ENCODE results near the gene BTN3A1.

The BTN3A1 gene

DNA sequence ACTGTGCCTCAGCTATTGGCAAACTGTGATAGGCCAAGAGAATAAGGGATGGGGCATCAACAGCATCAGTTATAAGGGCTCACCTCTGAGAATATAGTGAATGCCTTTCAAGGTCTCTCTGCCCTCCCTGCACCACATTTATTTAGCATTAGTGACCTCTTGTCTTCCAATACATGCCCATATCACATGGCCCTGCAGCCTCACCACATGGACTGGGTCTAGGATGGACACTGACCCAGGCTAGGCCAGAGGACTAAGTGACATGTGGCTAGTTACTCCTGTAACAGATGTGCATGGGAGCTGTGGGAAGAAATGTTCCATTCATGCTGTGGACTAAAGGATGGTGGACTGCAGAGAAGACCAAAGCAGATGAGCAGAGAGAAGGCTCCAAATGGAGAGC is 22.3 kb upstream of the BTN3A1 start:
- DNase-seq = no peak

GRCh38 chr6:26380256-26380655 is 21.8 kb upstream of the BTN3A1 start:
- DNase-seq = no peak

DNA sequence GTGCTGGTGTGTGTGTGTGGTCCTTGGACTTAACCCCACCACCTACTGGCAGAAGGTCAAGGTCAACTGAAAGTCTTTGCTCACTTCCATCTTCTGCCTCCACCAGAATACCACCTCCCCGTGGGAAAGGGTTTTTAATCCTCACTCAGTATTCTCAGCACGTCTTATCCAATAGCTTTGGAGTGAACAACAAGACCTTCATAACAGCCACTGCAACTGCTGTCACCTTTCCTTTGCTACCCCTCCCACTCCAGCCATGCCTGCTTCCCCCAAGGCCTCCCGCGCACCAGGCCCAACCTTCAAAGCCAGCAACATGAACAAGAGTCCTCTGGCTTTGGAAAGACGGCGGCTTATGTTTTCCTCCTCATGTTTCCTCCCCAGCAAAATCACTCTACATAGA is 20.0 kb upstream of the BTN3A1 start:
- no peak for DNase-seq

DNA sequence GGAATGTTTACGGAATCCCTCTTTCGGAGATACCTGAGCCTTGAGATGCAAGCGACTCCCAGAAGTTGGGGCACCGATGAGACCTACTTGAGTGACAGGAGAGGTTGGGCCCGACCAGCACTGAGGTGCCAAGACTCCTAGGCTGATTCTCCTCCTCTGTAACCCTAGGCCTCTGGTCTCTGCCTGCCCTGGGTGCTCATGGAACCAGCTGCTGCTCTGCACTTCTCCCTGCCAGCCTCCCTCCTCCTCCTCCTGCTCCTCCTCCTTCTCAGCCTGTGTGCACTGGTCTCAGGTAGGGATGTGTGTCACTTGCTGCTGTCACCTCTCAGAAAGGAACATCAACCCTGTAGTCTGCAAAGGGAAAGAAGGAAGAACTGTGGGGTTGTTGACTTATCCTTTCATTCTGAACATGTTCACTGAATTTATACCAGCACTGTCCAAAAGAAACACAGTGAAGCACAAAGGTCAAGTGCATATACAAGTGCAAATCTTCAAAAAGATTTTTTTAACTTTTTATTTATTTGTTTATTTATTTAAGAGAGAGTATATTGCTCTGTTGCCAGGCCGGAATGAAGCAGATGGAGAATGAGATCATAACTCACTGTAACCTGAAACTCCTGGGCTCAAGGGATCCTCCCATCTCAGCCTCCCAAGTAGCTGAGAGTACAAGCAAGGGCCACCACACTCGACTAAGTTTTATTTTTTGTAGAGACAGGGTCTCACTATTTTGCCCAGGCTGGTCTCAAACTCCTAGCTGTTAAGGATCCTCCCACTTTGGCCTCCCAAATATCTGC is 18.3 kb upstream of the BTN3A1 start:
- peak; percentile 77 for DNase-seq

GRCh38 chr6:26385734-26386125 is 16.3 kb upstream of the BTN3A1 start:
- DNase-seq = no peak

DNA sequence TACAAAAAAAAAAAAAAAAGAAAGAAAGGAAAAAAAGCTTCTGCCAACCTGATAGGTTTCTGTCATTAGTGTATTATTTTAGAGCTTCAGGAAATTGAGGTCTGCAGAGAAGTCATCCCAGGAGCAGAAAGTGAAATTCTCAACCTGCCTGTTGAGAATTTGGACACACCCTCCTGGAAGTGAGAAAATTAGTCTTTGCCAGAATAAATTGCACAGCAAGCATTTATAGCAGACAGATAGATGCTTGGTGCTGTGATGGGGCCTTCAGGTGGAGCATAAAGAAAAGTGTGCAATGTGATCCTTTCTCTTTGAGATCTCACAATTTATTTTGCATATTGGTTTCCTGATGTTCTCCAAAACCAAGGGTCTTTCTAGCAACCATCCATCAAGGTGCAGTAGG is 14.5 kb upstream of the BTN3A1 start:
- DNase-seq = no peak

- no peak for DNase-seq
Observed at GRCh38 chr6:26388014-26388413, 14.1 kb upstream of the BTN3A1 start.

- DNase-seq = no peak
Observed at GRCh38 chr6:26388441-26388840, 13.6 kb upstream of the BTN3A1 start.

DNA sequence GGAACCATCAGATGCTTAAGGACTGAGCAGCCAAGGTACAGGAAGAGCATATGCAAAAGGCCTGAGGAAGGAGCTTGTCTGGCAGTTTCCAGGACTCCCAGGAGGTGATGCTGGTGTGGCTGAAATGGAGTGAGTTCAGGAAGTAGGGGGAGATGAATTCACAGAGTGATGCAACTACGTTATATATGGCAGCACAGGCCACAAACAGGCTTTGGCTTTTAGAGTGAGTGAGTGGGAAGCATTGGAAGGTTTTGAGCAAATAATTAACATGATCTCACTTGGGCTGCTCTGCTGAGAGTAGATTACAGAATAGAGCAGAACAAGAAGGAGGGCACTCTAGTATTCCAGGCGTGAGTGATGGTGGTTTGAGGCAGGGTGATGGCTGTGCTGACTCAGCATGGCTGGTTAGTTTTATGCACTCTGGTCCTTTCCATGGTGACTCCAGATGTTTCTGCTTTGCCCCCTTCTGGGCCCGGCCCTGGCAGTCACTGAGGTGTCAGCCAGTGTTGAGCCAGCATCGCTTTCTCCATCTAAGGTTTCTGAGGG is 12.7 kb upstream of the BTN3A1 start:
- no peak for DNase-seq

- no peak for DNase-seq
Observed at GRCh38 chr6:26390531-26390930, 11.5 kb upstream of the BTN3A1 start.

DNA sequence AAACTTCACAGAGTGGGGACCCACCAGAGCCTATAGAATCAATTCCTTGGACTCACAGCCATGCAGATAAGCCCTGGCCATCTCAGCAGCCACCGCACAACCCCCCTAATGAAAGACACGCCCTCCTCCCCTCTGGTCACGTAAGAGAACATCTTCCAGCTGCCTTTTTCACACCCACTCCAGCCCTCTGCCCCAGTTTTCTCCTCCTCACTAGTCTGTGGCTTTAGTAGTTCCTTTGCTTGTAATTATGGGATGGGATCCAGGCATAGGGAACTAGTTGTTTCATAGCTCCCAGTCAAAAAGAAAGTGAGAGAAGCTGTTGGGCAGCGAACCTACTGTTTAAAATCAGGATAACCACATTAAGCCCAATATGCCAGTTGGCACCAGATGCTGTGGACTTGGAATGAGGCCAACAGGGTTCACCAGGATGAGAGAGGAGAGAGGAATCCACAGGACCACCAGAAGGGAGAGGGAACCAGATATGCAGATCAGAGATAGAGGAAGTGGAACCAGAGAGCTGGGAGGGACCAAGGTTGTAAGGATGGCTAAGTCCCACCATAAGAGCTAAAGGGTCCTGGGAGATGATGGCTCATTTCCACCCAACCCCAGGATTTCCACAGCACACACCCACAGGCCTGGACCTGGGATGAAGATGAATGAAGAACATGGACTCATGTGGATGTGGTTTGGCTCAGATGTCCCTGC is 9.0 kb upstream of the BTN3A1 start:
- DNase-seq = no peak

- DNase-seq = no peak
Observed at GRCh38 chr6:26394289-26394688, 7.8 kb upstream of the BTN3A1 start.

- DNase-seq = no peak
Observed at GRCh38 chr6:26398555-26398954, 3.5 kb upstream of the BTN3A1 start.

DNA sequence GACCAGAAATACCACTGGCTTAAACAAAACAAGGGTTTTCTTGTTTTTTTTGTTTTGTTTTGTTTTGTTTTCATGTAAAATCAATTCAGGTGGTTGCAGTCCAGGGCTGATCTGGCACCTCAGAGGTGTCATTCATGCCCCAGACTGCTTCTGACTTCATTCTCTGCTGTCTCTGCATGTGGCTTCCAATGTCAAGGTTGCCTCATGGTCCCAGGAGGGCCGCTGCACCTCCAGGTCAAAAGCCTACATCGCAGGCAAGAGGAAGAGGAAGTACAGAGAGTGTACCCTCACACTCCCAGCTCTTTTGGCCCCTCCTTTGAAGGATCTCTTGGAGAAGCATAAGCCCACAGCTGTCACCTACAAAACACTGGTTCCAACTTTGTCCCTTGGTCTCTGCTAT is 1.4 kb upstream of the BTN3A1 start:
- DNase-seq = no peak

DNA sequence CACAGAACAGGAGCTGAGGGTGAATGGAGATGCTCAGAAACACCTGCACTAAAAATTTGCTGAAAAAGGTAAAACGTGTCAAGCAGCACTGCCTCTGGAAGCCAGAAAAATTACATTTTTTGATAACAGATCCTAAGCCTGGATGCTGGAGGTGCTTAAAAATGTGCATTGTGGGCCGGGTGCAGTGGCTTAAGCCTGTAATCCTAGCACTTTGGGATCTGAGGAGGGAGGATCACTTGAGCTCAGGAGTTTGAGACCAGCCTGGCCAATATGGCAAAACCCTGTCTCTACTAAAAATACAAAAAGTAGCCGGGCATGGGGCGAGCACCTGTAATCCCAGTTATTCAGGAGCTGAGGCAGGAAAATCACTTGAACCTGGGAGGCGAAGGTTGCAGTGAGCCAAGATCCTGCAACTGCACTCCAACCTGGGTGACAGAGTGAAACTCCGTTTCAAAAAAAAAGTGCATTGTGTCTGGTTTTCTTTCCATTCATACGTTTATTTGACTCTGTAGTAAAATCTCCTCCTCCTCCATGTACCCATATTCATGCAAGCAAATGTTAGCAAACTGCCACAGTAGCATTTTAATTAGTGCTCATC is 587 bp upstream of the BTN3A1 start:
- DNase-seq = no peak

- no peak for DNase-seq
Observed at GRCh38 chr6:26403893-26404292, 1.8 kb downstream of the BTN3A1 start.

- no peak for DNase-seq
Observed at GRCh38 chr6:26404546-26404945, 2.5 kb downstream of the BTN3A1 start.

DNA sequence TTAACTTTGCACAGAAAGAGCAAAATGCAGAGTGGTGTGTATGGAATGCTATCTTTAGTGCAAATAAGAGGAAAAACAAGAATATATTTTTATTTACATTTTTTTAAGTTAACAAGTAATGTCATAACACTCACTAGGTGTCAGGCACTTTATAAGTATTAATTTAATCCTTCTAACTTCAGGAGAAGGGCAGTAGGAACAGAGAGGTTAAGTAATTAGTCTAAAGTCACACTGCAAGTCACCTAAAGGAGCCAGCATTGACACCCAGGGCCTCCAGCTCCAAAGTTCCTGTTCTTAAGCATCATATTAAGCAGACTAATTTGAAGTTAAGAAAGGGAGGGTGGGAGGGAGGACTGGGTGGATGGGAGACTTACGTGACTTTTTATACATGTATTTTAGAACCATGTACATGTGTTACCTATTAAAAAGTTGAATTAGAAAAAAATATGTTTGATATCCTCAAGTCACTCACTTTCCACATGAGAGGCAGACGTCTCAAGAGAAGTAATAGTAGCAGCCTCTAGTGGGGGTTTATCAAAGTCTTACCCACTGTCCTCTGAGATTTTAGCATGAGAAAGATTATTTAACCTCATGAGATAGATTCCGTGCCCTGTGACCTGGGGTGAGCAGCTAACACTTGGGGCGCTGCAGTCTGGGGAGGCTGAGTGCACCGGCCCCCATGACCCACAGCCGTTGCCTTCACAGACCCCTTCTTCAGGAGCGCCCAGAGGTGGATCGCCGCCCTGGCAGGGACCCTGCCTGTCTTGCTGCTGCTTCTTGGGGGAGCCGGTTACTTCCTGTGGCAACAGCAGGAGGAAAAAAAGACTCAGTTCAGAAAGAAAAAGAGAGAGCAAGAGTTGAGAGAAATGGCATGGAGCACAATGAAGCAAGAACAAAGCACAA is 7.0 kb downstream of the BTN3A1 start:
- DNase-seq = no peak

DNA sequence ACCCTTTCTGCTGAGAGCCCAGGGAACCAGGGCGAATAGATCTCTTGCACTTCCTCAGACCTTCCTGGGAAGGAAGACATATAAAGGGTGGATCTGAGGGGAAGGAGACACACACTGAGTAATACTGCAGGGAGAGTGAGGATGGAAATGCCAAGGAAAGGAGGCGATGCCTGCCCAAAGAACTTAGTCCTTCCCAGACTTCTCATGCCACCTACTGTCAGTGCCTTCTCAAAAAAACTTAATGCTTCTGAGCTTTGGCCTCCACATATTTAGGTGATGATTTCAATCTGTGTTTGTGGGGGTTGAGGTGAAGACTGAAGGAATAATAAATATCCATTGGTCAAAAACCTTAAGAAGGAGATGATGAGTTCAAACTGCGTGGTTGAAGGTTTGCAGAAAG is 9.7 kb downstream of the BTN3A1 start:
- DNase-seq = no peak

- no peak for DNase-seq
Observed at GRCh38 chr6:26412228-26412627, 10.2 kb downstream of the BTN3A1 start.

GRCh38 chr6:26412954-26413353 is 10.9 kb downstream of the BTN3A1 start:
- DNase-seq = no peak

DNA sequence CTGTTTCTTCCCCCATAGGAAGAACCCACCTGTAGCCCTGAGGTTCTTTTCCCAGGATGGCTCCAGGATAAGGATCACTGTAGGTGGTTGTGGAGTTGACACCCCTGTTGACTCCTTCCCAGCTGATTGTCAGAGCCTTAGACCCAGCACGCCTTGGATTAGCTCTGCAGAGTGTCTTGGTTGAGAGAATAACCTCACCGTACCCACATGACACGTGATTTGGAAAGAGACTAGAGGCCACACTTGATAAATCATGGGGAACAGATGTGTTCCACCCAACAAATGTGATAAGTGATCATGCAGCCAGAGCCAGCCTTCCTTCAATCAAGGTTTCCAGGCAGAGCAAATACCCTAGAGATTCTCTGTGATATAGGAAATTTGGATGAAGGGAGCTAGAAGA is 12.2 kb downstream of the BTN3A1 start:
- no peak for DNase-seq
